Mucosa of stomach (tissue), 1 donor: Measurements from ENCODE around the gene NADSYN1.

Experiments
- H3K27me3 ChIP-seq: one replicate; pipeline ENCODE4 v1.7.0; 2013; ENCODE audit warnings: mild to moderate bottlenecking, low read length; ENCODE audit not compliant: control insufficient read depth, insufficient read depth
- H3K36me3 ChIP-seq: one replicate; pipeline ENCODE4 v1.7.0; 2013; ENCODE audit warnings: low read length; ENCODE audit not compliant: control insufficient read depth, insufficient read depth
- H3K4me1 ChIP-seq: one replicate; pipeline ENCODE4 v1.7.0; 2013; ENCODE audit warnings: mild to moderate bottlenecking, low read length; ENCODE audit not compliant: control insufficient read depth, insufficient read depth
- H3K4me3 ChIP-seq: one replicate; pipeline ENCODE4 v1.7.0; 2013; ENCODE audit warnings: low read length
- H3K9ac ChIP-seq: one replicate; pipeline ENCODE4 v1.7.0; 2013; ENCODE audit warnings: mild to moderate bottlenecking, low read length, moderate library complexity
- H3K9me3 ChIP-seq: one replicate; pipeline ENCODE4 v1.7.0; 2013; ENCODE audit warnings: mild to moderate bottlenecking, low read length, moderate library complexity; ENCODE audit not compliant: control insufficient read depth
- donor health status: Pancreatic carcinoma.

The NADSYN1 gene

DNA sequence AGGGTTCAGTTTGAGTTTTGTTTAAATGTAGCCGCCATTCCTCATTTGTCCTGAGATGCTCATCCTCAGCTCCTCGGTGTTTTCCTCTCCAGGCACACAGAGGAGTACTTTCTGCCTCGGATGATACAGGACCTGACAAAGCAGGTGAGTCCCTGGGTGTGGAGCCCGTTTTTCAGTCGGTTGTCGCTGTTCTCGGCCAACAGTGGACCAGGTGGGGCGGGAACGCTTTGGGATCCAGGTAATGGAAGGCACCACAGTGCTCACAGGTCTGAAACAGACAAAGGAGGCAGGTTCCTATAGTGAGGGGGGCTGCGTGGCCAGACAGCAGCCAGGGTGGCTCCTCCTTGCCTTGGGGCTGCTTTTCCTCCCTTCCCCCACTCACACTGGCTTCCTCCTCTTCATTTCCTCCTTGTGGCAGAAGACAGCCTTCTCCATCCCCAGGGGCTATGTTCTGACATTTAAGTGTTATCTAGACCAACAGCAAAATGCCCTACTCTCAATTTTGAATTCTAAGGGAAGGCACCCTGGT is 19.4 kb downstream of the NADSYN1 start:
- Histone ChIP-seq H3K36me3 (peaks cover 17% of the 10 kb centered on the region), H3K9me3 (no peaks in the 10 kb centered on the region), H3K4me1 (no peaks in the 10 kb centered on the region), H3K4me3 (no peak overlapping the region), H3K9ac (no peak overlapping the region), H3K27me3 (no peaks in the 10 kb centered on the region)

DNA sequence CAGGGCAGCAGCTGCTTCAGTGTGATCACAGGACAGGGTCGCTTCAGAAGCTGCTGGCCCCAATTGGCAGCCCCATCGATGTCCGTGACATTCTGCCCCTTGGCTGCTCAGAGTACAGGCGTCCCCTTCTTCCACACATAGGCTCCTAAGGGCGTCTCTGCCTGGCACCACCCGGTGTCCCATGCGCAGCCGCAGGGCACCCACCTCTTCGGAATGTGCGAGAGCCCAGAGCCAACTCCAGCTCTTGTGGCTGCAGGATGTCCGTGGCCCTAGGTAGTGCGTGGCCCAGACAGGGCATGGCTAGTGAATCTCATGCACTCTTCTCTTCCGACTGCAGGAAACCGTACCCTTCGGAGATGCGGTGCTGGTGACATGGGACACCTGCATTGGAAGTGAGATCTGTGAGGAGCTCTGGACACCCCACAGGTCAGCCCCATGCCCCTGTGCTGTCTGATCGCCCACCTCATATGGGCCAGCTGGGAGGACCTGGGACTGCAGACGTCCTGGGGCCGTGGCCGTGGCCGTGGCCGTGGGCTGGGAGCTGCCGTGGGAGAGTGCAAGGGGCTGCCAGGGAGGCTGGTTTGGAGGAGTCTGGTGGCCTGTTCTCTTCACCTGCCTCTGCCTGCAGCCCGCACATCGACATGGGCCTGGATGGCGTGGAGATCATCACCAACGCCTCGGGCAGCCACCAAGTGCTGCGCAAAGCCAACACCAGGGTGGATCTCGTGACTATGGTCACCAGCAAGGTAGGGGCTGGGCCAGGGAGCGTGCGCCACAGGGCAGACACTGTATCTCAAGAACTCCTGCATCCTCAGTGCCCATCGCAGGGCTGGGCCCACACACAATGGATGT is 20.2 kb downstream of the NADSYN1 start:
- H3K9ac ChIP-seq = no peak overlapping the region
- peaks cover 3% of the 10 kb centered on the region for H3K4me1 ChIP-seq
- H3K27me3 ChIP-seq = no peaks in the 10 kb centered on the region
- H3K9me3 ChIP-seq = no peaks in the 10 kb centered on the region
- H3K4me3 ChIP-seq = no peak overlapping the region
- peaks cover 21% of the 10 kb centered on the region for H3K36me3 ChIP-seq

DNA sequence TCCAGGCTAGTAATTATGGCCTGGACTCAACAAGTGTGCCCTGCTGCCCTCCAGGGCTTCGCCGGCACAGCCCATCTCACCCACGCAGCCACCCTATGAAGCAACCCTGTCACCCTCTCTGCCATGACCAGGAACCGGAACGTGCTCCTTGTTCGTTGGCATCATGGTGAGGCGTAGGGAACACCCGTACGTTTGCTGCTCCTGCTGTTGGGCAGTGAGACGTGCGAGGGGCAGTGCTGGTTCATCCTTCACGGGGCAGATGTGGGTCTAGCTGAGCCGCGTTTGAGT is 20.7 kb downstream of the NADSYN1 start:
- no peak overlapping the region for H3K4me3 ChIP-seq
- no peak overlapping the region for H3K9ac ChIP-seq
- H3K27me3 ChIP-seq = no peaks in the 10 kb centered on the region
- peaks cover 4% of the 10 kb centered on the region for H3K4me1 ChIP-seq
- H3K9me3 ChIP-seq = no peaks in the 10 kb centered on the region
- peaks cover 24% of the 10 kb centered on the region for H3K36me3 ChIP-seq

DNA sequence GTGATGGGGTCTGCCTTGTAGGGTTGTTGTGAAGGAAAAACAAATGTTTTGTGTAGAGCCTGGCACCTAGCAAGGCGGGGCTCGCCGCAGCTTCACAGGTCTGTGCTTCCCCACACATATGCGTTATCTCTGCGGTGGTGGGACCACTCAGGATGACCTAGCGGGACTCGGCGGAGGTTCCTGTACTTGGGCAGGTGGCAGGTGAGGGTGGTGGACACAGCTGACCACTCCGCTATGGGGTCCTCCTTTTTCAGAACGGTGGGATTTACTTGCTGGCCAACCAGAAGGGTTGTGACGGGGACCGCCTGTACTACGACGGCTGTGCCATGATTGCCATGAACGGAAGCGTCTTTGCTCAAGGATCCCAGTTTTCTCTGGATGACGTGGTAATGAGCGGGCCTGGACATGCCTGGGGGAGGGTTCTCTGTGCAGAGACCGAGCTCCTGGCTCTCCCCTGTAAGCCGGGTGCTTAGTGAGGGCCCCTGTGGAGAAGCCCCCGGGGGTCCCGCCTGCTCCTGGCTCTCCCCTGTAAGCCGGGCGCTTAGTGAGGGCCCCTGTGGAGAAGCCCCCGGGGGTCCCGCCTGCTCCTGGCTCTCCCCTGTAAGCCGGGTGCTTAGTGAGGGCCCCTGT is 21.3 kb downstream of the NADSYN1 start:
- peaks cover 24% of the 10 kb centered on the region for H3K36me3 ChIP-seq

DNA sequence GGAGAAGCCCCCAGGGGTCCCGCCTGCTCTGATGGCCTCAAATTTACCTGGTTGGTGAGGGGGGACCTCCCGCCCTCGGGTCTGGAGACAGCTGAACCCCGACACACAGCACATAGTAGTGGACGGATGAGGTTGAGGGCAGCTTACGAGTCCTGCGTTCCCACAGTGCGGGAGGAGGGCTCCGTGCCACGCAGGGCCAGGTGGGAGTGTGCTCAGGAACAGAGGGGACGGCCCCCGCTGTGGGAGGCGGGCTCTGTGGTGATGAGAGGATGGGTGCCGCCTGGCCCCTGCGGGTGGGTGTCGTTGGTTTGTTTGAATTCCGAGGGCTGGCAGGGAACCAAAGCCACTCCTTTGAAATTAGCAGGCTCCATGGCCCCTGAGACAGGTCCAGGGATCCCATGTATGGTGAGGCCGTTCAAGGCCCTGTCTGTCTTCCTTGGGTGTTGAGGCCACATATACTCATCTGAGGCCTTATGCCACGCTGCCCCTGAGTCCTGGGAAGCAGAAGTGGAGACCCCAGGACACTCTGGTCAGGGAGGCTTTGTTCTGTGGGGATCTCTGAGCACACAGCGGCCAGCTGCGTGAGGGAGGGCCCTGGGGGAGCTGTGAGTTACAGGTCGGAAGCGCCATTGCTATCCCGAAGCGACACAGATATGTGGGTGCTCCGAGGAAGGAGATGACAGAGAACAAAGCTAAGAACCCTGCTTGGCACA is 21.9 kb downstream of the NADSYN1 start:
- no peaks in the 10 kb centered on the region for H3K27me3 ChIP-seq
- peaks cover 24% of the 10 kb centered on the region for H3K36me3 ChIP-seq
- H3K9me3 ChIP-seq = no peaks in the 10 kb centered on the region
- peaks cover 4% of the 10 kb centered on the region for H3K4me1 ChIP-seq
- H3K4me3 ChIP-seq = no peak overlapping the region
- no peak overlapping the region for H3K9ac ChIP-seq

More for the DNA sequence above, 21.3 kb downstream of the NADSYN1 start:
- Histone ChIP-seq H3K4me3 (no peak overlapping the region), H3K4me1 (peaks cover 4% of the 10 kb centered on the region), H3K9ac (no peak overlapping the region), H3K9me3 (no peaks in the 10 kb centered on the region), H3K27me3 (no peaks in the 10 kb centered on the region)

DNA sequence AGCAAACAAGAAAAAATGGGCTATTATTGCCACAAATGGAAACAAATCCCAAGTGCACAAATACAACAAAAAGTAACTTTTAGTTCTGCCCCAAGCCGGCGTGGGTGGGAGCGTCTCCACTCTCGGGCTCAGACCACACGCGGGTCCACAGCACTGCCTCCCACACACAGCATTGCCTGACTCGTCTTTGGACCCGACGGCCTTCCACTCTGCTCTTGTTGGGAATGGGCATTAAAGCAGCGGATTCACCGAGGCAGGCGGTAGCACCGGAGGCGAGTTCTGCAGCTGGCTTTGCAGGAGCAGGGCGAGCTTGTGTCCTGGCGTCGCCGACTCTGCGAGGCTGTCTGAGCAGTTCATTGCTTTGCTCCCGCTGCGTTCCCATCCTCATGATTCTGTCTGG is 23.0 kb downstream of the NADSYN1 start:
- Histone ChIP-seq H3K36me3 (peaks cover 24% of the 10 kb centered on the region), H3K9ac (no peak overlapping the region), H3K27me3 (no peaks in the 10 kb centered on the region), H3K4me1 (peaks cover 9% of the 10 kb centered on the region), H3K4me3 (no peak overlapping the region), H3K9me3 (no peaks in the 10 kb centered on the region)

DNA sequence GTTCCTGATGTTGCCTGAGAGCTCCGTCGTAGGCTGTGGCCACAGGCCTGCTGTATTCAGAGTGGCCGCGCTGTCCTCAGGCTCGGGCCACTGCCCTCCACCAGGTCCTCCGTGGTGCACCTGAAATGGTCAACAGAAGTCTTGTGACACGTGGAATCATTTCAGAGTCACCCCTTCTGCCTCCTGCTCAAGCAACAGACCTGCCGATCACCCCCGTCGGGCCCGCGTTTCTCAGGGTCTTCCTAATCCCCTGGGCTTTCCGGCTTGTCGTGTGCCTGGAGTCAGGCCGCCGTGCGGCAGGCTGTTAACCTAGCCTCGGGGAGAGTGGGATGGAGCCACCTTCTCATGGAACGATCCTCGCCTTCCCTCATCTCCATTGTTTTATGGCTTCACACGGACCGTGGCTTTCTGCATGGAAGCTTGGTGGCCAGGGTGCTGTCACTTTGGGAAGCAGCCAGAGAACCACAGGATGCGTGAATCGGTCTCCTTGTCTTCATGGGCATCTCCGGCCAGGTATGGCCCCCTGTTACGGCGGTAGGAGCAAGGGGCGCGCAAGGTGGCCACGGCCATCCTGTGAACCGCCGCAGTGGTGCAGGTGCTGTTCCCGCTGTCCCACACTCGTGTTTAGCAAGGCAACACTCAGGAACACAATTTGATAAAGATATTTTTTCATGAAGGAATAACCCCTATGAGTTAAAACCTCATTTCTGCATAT is 24.1 kb downstream of the NADSYN1 start:
- Histone ChIP-seq H3K9me3 (no peaks in the 10 kb centered on the region), H3K36me3 (peaks cover 30% of the 10 kb centered on the region), H3K4me3 (no peak overlapping the region), H3K4me1 (peaks cover 13% of the 10 kb centered on the region), H3K27me3 (no peaks in the 10 kb centered on the region), H3K9ac (no peak overlapping the region)

DNA sequence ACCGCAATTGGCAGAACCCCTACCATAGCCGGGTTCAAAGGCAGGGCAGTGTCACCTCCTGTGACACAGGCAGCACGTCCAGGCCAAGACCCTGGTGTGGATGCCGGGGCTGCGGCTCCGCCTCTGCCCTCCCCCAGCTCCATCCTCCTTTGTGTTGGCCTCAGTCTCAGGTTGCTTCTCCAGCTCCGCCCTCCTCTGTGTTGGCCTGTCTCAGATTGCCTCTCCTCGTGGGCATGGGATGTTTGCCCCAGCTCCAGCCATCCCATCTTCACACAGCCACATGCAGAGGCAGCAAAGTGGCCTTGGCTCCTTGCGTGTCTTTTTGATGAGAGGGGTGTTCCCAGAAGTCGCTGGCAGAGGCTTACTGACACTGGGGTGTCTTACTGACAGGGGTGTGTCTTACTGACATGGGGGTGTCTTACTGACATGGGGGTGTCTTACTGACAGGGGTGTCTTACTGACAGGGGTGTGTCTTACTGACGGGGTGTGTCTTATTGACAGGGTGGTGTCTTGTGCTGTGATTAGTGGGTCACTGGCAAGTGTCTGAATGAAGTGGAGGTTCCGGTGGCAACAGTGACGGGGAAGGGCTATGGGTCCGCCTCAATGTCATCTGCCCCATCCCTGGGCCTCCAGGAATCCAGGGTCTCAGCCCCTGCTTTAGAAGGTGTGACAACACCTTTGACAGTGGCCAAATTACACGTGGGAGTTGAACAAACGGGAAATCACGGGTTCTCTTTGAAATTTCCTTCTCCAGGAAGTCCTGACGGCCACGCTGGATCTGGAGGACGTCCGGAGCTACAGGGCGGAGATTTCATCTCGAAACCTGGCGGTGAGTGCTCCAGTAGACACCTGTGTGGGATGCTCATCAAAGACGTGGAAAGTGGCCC is 24.9 kb downstream of the NADSYN1 start:
- H3K4me3 ChIP-seq = no peak overlapping the region
- no peaks in the 10 kb centered on the region for H3K9me3 ChIP-seq
- no peaks in the 10 kb centered on the region for H3K27me3 ChIP-seq
- H3K4me1 ChIP-seq = peaks cover 13% of the 10 kb centered on the region
- H3K9ac ChIP-seq = no peak overlapping the region
- H3K36me3 ChIP-seq = peaks cover 33% of the 10 kb centered on the region

DNA sequence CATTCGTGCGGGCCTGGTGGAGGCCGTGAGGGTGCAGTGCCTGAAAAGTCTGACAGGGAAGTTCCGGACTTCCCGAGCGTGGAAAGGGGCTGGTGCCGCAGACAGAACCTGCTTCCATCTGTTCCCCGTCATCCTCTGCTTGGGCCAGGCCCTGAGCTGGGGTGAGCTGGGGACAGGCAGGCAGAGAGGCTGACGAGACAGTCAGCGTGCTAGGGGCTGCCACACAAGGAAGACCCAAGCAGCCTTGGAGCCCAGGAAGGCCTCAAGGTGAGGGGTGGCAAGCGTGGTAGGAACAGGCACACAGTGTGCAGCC is 25.5 kb downstream of the NADSYN1 start:
- H3K9ac ChIP-seq = no peak overlapping the region
- peaks cover 31% of the 10 kb centered on the region for H3K36me3 ChIP-seq
- no peaks in the 10 kb centered on the region for H3K27me3 ChIP-seq
- no peak overlapping the region for H3K4me3 ChIP-seq
- peaks cover 13% of the 10 kb centered on the region for H3K4me1 ChIP-seq
- no peaks in the 10 kb centered on the region for H3K9me3 ChIP-seq

DNA sequence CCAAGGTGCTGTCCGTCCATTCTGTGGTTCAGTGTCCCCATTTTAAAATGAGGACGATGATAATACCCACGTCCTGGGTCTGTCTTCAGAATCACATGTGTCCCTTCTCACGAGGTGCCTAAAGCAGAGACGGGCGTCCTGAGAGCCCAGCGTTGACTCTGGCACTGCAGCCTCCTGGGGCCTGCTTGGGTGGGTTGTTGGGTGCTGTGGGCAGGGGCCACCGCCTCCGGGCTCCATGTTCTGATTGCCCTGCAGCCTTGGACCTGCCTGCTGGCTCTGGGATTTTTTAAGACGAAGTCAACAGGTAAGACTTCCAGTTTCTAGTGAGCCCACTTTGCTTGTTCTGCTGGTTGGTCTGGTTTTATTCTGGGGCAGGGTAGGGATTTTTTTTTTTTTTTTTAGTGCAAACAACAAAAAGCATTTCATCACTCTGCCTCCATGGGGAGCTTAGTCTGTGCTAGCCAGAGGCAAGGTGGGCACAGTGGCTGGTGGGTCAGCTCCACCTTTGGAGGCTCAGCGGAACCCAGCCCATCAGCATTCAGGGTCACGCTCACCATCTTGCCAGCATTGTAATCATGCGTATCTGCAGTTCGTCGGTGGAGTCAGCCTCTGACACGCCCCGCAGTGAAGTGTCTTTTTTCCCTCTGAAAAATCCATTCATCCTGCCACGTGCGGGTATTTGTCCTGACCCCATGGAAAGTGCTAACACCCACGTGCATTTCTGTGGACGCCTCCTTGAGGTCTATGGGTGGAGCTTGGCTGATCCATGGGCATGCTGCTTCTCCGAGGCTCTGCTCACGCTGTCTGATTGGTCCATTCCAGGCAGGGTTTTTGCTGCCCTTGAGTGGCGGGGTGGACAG is 28.3 kb downstream of the NADSYN1 start:
- Histone ChIP-seq H3K4me3 (no peak overlapping the region), H3K4me1 (peaks cover 13% of the 10 kb centered on the region), H3K9me3 (no peaks in the 10 kb centered on the region), H3K27me3 (no peaks in the 10 kb centered on the region), H3K36me3 (peaks cover 29% of the 10 kb centered on the region), H3K9ac (no peak overlapping the region)
